HEK293 (cell line): Measurements from ENCODE around the gene LAMC2.
A peak's percentile ranks its signal among the peaks of the same experiment; 100 is the strongest.

Source experiments
- CTCF ChIA-PET: fragments of 350-600 bp; formaldehyde crosslinking; extraction: SDS; loops from one replicate; lab custom pipeline; 2021; ENCODE audit warnings: antibody characterized with exemption; lab: Yijun Ruan, JAX
- POLR2A ChIA-PET: fragments of 300-600 bp; formaldehyde crosslinking; extraction: SDS; loops from one replicate; lab custom pipeline; 2020; ENCODE audit warnings: antibody characterized with exemption, inconsistent platforms; lab: Yijun Ruan, JAX
- H3K27ac ChIP-seq: fragments of 200-500 bp; sonication (Bioruptor generic); 2 replicates; pipeline ENCODE4 v1.5.1; 2014; ENCODE audit warnings: low read depth, low read length, control low read depth, inconsistent platforms; ENCODE audit errors: extremely low read depth
- H3K36me3 ChIP-seq, 2 experiments: fragments of 200-500 bp in 1 of 2; sonication (Bioruptor generic) in 1 of 2; 1 replicate in 1 of 2; 2 replicates in 1 of 2; pipeline ENCODE4 v1.5.1; 2014 to 2017; ENCODE audit warnings: inconsistent platforms in 2 of 2, low read length in 2 of 2; ENCODE audit not compliant: control insufficient read depth in 2 of 2, insufficient read depth in 1 of 2
- H3K4me1 ChIP-seq: fragments of 200-500 bp; sonication (Bioruptor generic); 2 replicates; pipeline ENCODE4 v1.5.1; 2014; ENCODE audit warnings: mild to moderate bottlenecking, low read length, inconsistent platforms; ENCODE audit not compliant: control insufficient read depth, insufficient read depth
- H3K4me3 ChIP-seq: 2 replicates; pipeline ENCODE4 v1.5.1; 2011; ENCODE audit warnings: low read depth, mild to moderate bottlenecking, control low read depth, low read length, moderate library complexity
- H3K9me3 ChIP-seq: fragments of 200-500 bp; sonication (Bioruptor generic); 2 replicates; pipeline ENCODE4 v1.5.1; 2014; ENCODE audit warnings: low read depth, low read length, inconsistent platforms; ENCODE audit not compliant: control insufficient read depth, insufficient read depth
- BCL11B ChIP-seq: fragments of 450-650 bp; formaldehyde crosslinking; IDR thresholded peaks from 2 replicates; pipeline ENCODE4 v1.5.1; 2016; ENCODE audit warnings: low read depth, missing biosample characterization, missing genetic modification characterization
- HOXC10 ChIP-seq: sonication (generic); formaldehyde crosslinking; IDR thresholded peaks from 2 replicates; pipeline ENCODE4 v1.8.1; 2023; ENCODE audit warnings: mild to moderate bottlenecking, missing genetic modification reagents
- KLF1 ChIP-seq: fragments of 450-650 bp; formaldehyde crosslinking; IDR thresholded peaks from 2 replicates; pipeline ENCODE4 v1.5.1; 2016; ENCODE audit warnings: missing biosample characterization, missing genetic modification characterization
- KLF17 ChIP-seq: fragments of 450-650 bp; formaldehyde crosslinking; IDR thresholded peaks from 2 replicates; pipeline ENCODE4 v1.5.1; 2016; ENCODE audit warnings: missing biosample characterization, missing genetic modification characterization
- KLF7 ChIP-seq: fragments of 450-650 bp; formaldehyde crosslinking; IDR thresholded peaks from 2 replicates; pipeline ENCODE4 v1.5.1; 2016; ENCODE audit warnings: missing biosample characterization, missing genetic modification characterization, borderline replicate concordance
- OSR2 ChIP-seq: fragments of 450-650 bp; formaldehyde crosslinking; IDR thresholded peaks from 2 replicates; pipeline ENCODE4 v1.5.1; 2016; ENCODE audit warnings: missing biosample characterization, missing genetic modification characterization
- SCRT1 ChIP-seq: fragments of 450-650 bp; formaldehyde crosslinking; IDR thresholded peaks from 2 replicates; pipeline ENCODE4 v1.5.1; 2016; ENCODE audit warnings: missing biosample characterization, missing genetic modification characterization, borderline replicate concordance
- SCRT2 ChIP-seq: fragments of 450-650 bp; formaldehyde crosslinking; IDR thresholded peaks from 2 replicates; pipeline ENCODE4 v1.5.1; 2016; ENCODE audit warnings: missing biosample characterization, missing genetic modification characterization
- ZBTB17 ChIP-seq: fragments of 450-650 bp; formaldehyde crosslinking; IDR thresholded peaks from 2 replicates; pipeline ENCODE4 v1.5.1; 2016; ENCODE audit warnings: missing biosample characterization, missing genetic modification characterization
- ZNF10 ChIP-seq: fragments of 450-650 bp; formaldehyde crosslinking; IDR thresholded peaks from 2 replicates; pipeline ENCODE4 v1.5.1; 2017; ENCODE audit warnings: missing biosample characterization, missing genetic modification characterization
- ZNF221 ChIP-seq: fragments of 450-650 bp; formaldehyde crosslinking; IDR thresholded peaks from 2 replicates; pipeline ENCODE4 v1.5.1; 2017; ENCODE audit warnings: missing biosample characterization, missing genetic modification characterization, borderline replicate concordance
- ZNF302 ChIP-seq: fragments of 450-650 bp; formaldehyde crosslinking; IDR thresholded peaks from 2 replicates; pipeline ENCODE4 v1.5.1; 2016; ENCODE audit warnings: missing biosample characterization, missing genetic modification characterization, low read depth
- ZNF426 ChIP-seq: fragments of 450-650 bp; formaldehyde crosslinking; IDR thresholded peaks from 2 replicates; pipeline ENCODE4 v1.5.1; 2017; ENCODE audit warnings: missing biosample characterization, missing genetic modification characterization, mild to moderate bottlenecking, inconsistent platforms, moderate library complexity
- ZNF521 ChIP-seq: fragments of 450-650 bp; formaldehyde crosslinking; IDR thresholded peaks from 2 replicates; pipeline ENCODE4 v1.5.1; 2017; ENCODE audit warnings: missing biosample characterization, mild to moderate bottlenecking, missing genetic modification characterization
- ZNF529 ChIP-seq: fragments of 450-650 bp; formaldehyde crosslinking; IDR thresholded peaks from 2 replicates; pipeline ENCODE4 v1.5.1; 2017; ENCODE audit warnings: missing genetic modification characterization, missing biosample characterization; ENCODE audit not compliant: insufficient replicate concordance
- ZNF621 ChIP-seq: fragments of 450-650 bp; formaldehyde crosslinking; IDR thresholded peaks from 2 replicates; pipeline ENCODE4 v1.5.1; 2017; ENCODE audit warnings: missing biosample characterization, missing genetic modification characterization
- ZNF623 ChIP-seq: fragments of 450-650 bp; formaldehyde crosslinking; IDR thresholded peaks from 2 replicates; pipeline ENCODE4 v1.5.1; 2016; ENCODE audit warnings: missing biosample characterization, missing genetic modification characterization
- ZNF658 ChIP-seq: fragments of 450-650 bp; formaldehyde crosslinking; IDR thresholded peaks from 2 replicates; pipeline ENCODE4; 2016; ENCODE audit warnings: missing biosample characterization, missing genetic modification characterization
- ZNF692 ChIP-seq: fragments of 450-650 bp; formaldehyde crosslinking; IDR thresholded peaks from 2 replicates; pipeline ENCODE4 v1.5.1; 2016; ENCODE audit warnings: missing biosample characterization, missing genetic modification characterization
- ZNF704 ChIP-seq: fragments of 450-650 bp; formaldehyde crosslinking; IDR thresholded peaks from 2 replicates; pipeline ENCODE4 v1.5.1; 2016; ENCODE audit warnings: missing biosample characterization, missing genetic modification characterization
- ZNF785 ChIP-seq: fragments of 450-650 bp; formaldehyde crosslinking; IDR thresholded peaks from 2 replicates; pipeline ENCODE4 v1.5.1; 2016; ENCODE audit warnings: missing biosample characterization, missing genetic modification characterization
- ZSCAN23 ChIP-seq: fragments of 450-650 bp; formaldehyde crosslinking; IDR thresholded peaks from 2 replicates; pipeline ENCODE4 v1.5.1; 2016; ENCODE audit warnings: missing biosample characterization, missing genetic modification characterization
- ZXDB ChIP-seq: fragments of 450-650 bp; formaldehyde crosslinking; IDR thresholded peaks from 2 replicates; pipeline ENCODE4 v1.5.1; 2016; ENCODE audit warnings: missing biosample characterization, missing genetic modification characterization
- TF ChIP-seq, protein P1 (sequence below): fragments of 450-650 bp; IDR thresholded peaks from 2 replicates; pipeline ENCODE4 v1.5.1; 2018; ENCODE audit warnings: missing biosample characterization, missing genetic modification characterization
- TF ChIP-seq, protein P2 (sequence below): fragments of 450-650 bp; formaldehyde crosslinking; conservative IDR thresholded peaks from 2 replicates; pipeline ENCODE4 v1.5.1; 2016; ENCODE audit warnings: low read depth, missing biosample characterization, missing genetic modification characterization

LAMC2 gene

DNA sequence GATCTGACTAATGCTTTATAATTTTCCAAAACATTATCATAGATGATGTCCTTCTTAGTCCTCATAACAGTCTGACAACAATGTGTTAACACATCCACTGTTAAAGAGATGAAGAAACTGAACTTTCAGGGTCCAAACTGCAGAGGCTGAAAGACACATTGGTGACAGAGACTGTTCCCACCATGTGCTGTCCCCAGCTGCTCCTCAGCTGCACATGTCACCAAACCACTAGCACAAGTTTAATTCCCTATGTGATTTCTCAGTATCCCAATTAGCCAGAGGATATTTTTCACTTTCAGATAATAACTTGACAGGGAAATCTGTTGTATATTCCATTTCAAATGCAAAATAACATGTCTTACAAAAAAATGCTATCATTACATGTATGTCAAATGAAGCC lies 24.6 kb downstream of the LAMC2 start:
- ChIA-PET CTCF (interaction anchor here (0.6 kb wide), 1 partner anchor 265 kb away, joined by 4 read pairs; no protein-coding TSS in a partner anchor), POLR2A (no interaction called here)
- Histone ChIP-seq H3K27ac (no peak overlapping the region), H3K9me3 (no peaks in the 10 kb centered on the region)
- TF ChIP-seq ZNF221 (tag by site-specific recombination): no peak
- TF ChIP-seq ZNF623 (tag by site-specific recombination): no peak
- no peak for TF ChIP-seq SCRT1
- no peak for TF ChIP-seq BCL11B (tag by site-specific recombination)
- no peak for TF ChIP-seq ZNF658 (tag by site-specific recombination)
- no peak for TF ChIP-seq ZNF785 (tag by site-specific recombination)
- no peak for TF ChIP-seq ZXDB (tag by site-specific recombination)
- no peak for TF ChIP-seq HOXC10 (CRISPR knock-in tag)
- TF ChIP-seq, protein P1, sequence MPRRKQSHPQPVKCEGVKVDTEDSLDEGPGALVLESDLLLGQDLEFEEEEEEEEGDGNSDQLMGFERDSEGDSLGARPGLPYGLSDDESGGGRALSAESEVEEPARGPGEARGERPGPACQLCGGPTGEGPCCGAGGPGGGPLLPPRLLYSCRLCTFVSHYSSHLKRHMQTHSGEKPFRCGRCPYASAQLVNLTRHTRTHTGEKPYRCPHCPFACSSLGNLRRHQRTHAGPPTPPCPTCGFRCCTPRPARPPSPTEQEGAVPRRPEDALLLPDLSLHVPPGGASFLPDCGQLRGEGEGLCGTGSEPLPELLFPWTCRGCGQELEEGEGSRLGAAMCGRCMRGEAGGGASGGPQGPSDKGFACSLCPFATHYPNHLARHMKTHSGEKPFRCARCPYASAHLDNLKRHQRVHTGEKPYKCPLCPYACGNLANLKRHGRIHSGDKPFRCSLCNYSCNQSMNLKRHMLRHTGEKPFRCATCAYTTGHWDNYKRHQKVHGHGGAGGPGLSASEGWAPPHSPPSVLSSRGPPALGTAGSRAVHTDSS (tag by site-specific recombination): no peak
- no peak for TF ChIP-seq KLF1 (tag by site-specific recombination)
- no peak for TF ChIP-seq ZNF302 (tag by site-specific recombination)
- no peak for TF ChIP-seq SCRT2 (tag by site-specific recombination)
- TF ChIP-seq ZSCAN23: no peak
- no peak for TF ChIP-seq KLF17 (tag by site-specific recombination)
- TF ChIP-seq ZNF621 (tag by site-specific recombination): no peak
- TF ChIP-seq ZNF426 (tag by site-specific recombination): no peak
- no peak for TF ChIP-seq ZNF704
- TF ChIP-seq OSR2 (tag by site-specific recombination): no peak
- no peak for TF ChIP-seq KLF7 (tag by site-specific recombination)
- TF ChIP-seq, all 188 proteins: peak for 0
- no peaks in the 10 kb centered on the region for H3K4me1 ChIP-seq
- H3K4me3 ChIP-seq: no peak overlapping the region
- no peaks in the 10 kb centered on the region for H3K36me3 ChIP-seq

DNA sequence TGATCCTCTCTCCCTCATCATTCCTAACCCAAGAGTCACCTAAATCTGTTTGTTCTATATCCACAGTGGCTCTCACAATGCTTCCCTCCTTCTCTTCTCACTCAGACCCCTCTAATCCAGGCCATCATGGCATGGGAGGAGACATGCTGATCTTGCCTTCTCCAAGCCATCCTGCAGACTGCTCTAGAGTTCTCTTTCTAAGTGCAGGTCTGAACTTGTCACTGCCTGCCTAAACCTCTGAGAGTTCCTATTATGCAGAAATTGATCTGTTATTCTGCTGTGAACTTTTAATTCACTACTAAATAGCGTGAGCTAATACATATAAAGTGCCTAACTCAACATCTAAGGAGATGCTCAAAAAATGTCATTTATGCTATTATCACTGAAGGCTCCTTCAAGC lies 26.8 kb downstream of the LAMC2 start:
- POLR2A ChIA-PET: no interaction called here
- TF ChIP-seq ZNF692 (tag by site-specific recombination): no peak
- TF ChIP-seq ZNF10: no peak
- TF ChIP-seq, protein P2, sequence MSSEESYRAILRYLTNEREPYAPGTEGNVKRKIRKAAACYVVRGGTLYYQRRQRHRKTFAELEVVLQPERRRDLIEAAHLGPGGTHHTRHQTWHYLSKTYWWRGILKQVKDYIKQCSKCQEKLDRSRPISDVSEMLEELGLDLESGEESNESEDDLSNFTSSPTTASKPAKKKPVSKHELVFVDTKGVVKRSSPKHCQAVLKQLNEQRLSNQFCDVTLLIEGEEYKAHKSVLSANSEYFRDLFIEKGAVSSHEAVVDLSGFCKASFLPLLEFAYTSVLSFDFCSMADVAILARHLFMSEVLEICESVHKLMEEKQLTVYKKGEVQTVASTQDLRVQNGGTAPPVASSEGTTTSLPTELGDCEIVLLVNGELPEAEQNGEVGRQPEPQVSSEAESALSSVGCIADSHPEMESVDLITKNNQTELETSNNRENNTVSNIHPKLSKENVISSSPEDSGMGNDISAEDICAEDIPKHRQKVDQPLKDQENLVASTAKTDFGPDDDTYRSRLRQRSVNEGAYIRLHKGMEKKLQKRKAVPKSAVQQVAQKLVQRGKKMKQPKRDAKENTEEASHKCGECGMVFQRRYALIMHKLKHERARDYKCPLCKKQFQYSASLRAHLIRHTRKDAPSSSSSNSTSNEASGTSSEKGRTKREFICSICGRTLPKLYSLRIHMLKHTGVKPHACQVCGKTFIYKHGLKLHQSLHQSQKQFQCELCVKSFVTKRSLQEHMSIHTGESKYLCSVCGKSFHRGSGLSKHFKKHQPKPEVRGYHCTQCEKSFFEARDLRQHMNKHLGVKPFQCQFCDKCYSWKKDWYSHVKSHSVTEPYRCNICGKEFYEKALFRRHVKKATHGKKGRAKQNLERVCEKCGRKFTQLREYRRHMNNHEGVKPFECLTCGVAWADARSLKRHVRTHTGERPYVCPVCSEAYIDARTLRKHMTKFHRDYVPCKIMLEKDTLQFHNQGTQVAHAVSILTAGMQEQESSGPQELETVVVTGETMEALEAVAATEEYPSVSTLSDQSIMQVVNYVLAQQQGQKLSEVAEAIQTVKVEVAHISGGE (tag by site-specific recombination): no peak
- TF ChIP-seq ZNF529 (tag by site-specific recombination): no peak
- TF ChIP-seq ZBTB17 (tag by site-specific recombination): peak; percentile 27; the same call in 1 of the 2 replicates
- TF ChIP-seq ZNF521 (tag by site-specific recombination): no peak
- Histone ChIP-seq H3K9me3 (no peaks in the 10 kb centered on the region), H3K36me3 (no peaks in the 10 kb centered on the region), H3K4me1 (no peaks in the 10 kb centered on the region), H3K4me3 (no peak overlapping the region), H3K27ac (no peak overlapping the region)
- CTCF ChIA-PET: interaction anchor here (0.6 to 1.2 kb wide), 3 partner anchors 13 to 105 kb away, joined by 3 to 4 read pairs (median 4); no protein-coding TSS in a partner anchor
